ENCODE measurements around the gene SRPX. TPM values are rescaled to one million over a fixed set of nuclear protein-coding genes. Genes with fewer than 3 reads are reported as not detected.

Gene SRPX
- total RNA-seq, 1 experiment from 2014 or later = 0.23 TPM

DNA sequence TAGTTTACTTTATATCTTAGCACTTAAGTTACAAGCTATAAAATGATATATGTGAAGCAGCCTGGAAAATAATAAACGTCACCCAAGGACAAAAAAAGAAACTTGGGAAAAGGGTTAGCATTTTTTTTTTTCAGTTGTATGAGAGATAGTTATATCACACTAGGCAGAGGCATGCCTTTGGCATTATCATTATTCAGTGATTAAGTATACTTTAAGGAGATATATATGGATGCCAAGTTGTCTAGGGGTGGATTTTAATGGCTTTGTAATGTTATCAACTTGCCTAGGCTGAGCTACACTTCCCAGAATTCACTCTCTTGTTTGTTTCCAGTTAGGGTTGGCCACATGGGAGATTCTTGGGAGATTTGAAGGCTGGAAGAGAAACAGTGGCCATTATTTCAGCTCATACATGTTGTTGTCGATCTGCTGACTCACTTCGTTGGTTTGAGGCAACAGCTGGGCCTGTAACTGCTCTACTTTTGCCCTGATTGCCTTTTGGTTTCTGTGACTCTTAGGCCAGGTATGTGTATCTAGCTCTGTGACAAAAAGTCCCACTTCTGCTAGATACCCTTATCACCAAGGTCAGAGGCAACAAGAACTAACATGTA lies 11.5 kb upstream of the SRPX start:
- Histone ChIP-seq H3K4me3 (ENCODE audit: low read depth in 2 of 2, low read length in 2 of 2) (no peak overlapping the region), H3K27ac (ENCODE audit: low read length) (no peak overlapping the region), H3K4me1 (ENCODE audit: control insufficient read depth, insufficient read depth, low read length) (no peaks in the 10 kb centered on the region), H3K36me3 (ENCODE audit: control insufficient read depth, insufficient read depth, low read length) (no peaks in the 10 kb centered on the region), H3K27me3 (ENCODE audit: control insufficient read depth, insufficient read depth, low read length) (no peaks in the 10 kb centered on the region), H3K9me3 (ENCODE audit: control insufficient read depth, insufficient read depth, low read depth, low read length) (no peaks in the 10 kb centered on the region)
- no TSS peak for BruUV-seq (replicated peaks)
- ATAC-seq (no peak), DNase-seq (ENCODE audit: low read depth, low spot score) (no peak)
- TF ChIP-seq SIN3A (IDR thresholded peaks at IDR 0.05; ENCODE audit: borderline replicate concordance, insufficient read depth, low read depth, low read length) = no peak
- no peak for TF ChIP-seq POLR2AphosphoS5 (IDR thresholded peaks at IDR 0.05; ENCODE audit: low read depth, low read length)
- TF ChIP-seq, protein P1, sequence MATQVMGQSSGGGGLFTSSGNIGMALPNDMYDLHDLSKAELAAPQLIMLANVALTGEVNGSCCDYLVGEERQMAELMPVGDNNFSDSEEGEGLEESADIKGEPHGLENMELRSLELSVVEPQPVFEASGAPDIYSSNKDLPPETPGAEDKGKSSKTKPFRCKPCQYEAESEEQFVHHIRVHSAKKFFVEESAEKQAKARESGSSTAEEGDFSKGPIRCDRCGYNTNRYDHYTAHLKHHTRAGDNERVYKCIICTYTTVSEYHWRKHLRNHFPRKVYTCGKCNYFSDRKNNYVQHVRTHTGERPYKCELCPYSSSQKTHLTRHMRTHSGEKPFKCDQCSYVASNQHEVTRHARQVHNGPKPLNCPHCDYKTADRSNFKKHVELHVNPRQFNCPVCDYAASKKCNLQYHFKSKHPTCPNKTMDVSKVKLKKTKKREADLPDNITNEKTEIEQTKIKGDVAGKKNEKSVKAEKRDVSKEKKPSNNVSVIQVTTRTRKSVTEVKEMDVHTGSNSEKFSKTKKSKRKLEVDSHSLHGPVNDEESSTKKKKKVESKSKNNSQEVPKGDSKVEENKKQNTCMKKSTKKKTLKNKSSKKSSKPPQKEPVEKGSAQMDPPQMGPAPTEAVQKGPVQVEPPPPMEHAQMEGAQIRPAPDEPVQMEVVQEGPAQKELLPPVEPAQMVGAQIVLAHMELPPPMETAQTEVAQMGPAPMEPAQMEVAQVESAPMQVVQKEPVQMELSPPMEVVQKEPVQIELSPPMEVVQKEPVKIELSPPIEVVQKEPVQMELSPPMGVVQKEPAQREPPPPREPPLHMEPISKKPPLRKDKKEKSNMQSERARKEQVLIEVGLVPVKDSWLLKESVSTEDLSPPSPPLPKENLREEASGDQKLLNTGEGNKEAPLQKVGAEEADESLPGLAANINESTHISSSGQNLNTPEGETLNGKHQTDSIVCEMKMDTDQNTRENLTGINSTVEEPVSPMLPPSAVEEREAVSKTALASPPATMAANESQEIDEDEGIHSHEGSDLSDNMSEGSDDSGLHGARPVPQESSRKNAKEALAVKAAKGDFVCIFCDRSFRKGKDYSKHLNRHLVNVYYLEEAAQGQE (IDR thresholded peaks at IDR 0.05; ENCODE audit: insufficient read depth in 1 of 2, low read depth in 2 of 2, low read length in 1 of 2) = no peak
- no peak for TF ChIP-seq TCF7L2 (IDR thresholded peaks at IDR 0.05; ENCODE audit: low read depth, low read length)
- TF ChIP-seq, protein P2, sequence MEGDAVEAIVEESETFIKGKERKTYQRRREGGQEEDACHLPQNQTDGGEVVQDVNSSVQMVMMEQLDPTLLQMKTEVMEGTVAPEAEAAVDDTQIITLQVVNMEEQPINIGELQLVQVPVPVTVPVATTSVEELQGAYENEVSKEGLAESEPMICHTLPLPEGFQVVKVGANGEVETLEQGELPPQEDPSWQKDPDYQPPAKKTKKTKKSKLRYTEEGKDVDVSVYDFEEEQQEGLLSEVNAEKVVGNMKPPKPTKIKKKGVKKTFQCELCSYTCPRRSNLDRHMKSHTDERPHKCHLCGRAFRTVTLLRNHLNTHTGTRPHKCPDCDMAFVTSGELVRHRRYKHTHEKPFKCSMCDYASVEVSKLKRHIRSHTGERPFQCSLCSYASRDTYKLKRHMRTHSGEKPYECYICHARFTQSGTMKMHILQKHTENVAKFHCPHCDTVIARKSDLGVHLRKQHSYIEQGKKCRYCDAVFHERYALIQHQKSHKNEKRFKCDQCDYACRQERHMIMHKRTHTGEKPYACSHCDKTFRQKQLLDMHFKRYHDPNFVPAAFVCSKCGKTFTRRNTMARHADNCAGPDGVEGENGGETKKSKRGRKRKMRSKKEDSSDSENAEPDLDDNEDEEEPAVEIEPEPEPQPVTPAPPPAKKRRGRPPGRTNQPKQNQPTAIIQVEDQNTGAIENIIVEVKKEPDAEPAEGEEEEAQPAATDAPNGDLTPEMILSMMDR (IDR thresholded peaks at IDR 0.05) = no peak
- ChIA-PET CTCF (no interaction called here), POLR2A (no interaction called here)
- intact Hi-C loops (cut with micrococcal nuclease; ENCODE audit: unreplicated experiment) = no loop called here
- in situ Hi-C loops (cut with HindIII; ENCODE audit: low pct_unique_long_range_greater_than_20kb, low sequenced_read_pairs) = no loop called here

DNA sequence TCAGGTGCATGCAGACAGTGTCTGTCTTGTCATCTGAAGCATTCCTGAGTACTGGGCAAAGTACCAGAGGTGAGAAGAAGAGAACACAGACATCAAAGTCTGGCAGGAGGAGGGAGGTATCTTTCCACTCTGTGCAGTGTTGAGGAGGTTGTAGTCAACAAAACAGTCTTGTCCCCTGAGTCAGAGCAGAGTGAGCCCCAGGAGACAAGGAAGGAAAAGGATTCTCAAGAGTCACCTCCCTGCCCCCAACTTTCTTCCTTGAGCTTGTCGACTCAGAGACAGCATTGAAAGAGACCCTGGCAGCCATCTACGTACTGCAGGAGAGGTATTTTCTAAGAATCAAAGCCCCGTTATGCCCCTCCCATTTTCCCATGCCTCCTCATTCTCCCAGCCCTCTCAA lies 4.4 kb upstream of the SRPX start:
- H3K27me3 ChIP-seq (ENCODE audit: control insufficient read depth, insufficient read depth, low read length) = no peaks in the 10 kb centered on the region
- DNase-seq (ENCODE audit: low read depth, low spot score) (no peak), ATAC-seq (no peak)
- ChIA-PET POLR2A (no interaction called here), CTCF (no interaction called here)
- intact Hi-C loops (cut with micrococcal nuclease; ENCODE audit: unreplicated experiment) = no loop called here
- BruUV-seq (replicated peaks) = no TSS peak
- H3K27ac ChIP-seq (ENCODE audit: low read length) = no peak overlapping the region
- in situ Hi-C loops (cut with HindIII; ENCODE audit: low pct_unique_long_range_greater_than_20kb, low sequenced_read_pairs) = no loop called here
- no peaks in the 10 kb centered on the region for H3K36me3 ChIP-seq (ENCODE audit: control insufficient read depth, insufficient read depth, low read length)
- no peak for TF ChIP-seq SIN3A (IDR thresholded peaks at IDR 0.05; ENCODE audit: borderline replicate concordance, insufficient read depth, low read depth, low read length)
- TF ChIP-seq POLR2AphosphoS5 (IDR thresholded peaks at IDR 0.05; ENCODE audit: low read depth, low read length) = no peak
- TF ChIP-seq, protein P2 (IDR thresholded peaks at IDR 0.05) = no peak
- TF ChIP-seq, protein P1 (IDR thresholded peaks at IDR 0.05; ENCODE audit: insufficient read depth in 1 of 2, low read depth in 2 of 2, low read length in 1 of 2) = no peak
- no peak for TF ChIP-seq TCF7L2 (IDR thresholded peaks at IDR 0.05; ENCODE audit: low read depth, low read length)
- H3K4me3 ChIP-seq (ENCODE audit: low read depth in 2 of 2, low read length in 2 of 2) = no peak overlapping the region
- H3K4me1 ChIP-seq (ENCODE audit: control insufficient read depth, insufficient read depth, low read length) = no peaks in the 10 kb centered on the region
- H3K9me3 ChIP-seq (ENCODE audit: control insufficient read depth, insufficient read depth, low read depth, low read length) = no peaks in the 10 kb centered on the region
